Activated T-helper 2 cell treated with anti-CD3 and anti-CD28 coated beads, Interferon-gamma antibody, Interleukin-2, Interleukin-4, amounts not matched to agents 10 μg/mL and 5 μg/mL and 100 μg/mL, durations not matched to agents 14 hours and 24 hours and 36 hours (primary cell): ENCODE measurements around the gene CELF4. TPM values are rescaled to one million over a fixed set of nuclear protein-coding genes. Genes with fewer than 3 reads are reported as not detected.

Experiments
- DNase-seq: peaks from one replicate; pipeline ENCODE4 v3.0.0; 2021; ENCODE audit warnings: low spot score
- H3K27ac Mint-ChIP-seq: one replicate; pipeline ENCODE4 v1.8.0; 2021; ENCODE audit warnings: mixed read lengths
- H3K27me3 Mint-ChIP-seq: one replicate; pipeline ENCODE4 v1.8.0; 2021; ENCODE audit warnings: low read depth, mixed read lengths
- H3K36me3 Mint-ChIP-seq: one replicate; pipeline ENCODE4 v1.8.0; 2021; ENCODE audit warnings: low read depth, mixed read lengths
- H3K4me1 Mint-ChIP-seq: one replicate; pipeline ENCODE4 v1.8.0; 2021; ENCODE audit warnings: low read depth, mixed read lengths
- H3K4me3 Mint-ChIP-seq: one replicate; pipeline ENCODE4 v1.8.0; 2021; ENCODE audit warnings: low read depth, mild to moderate bottlenecking, moderate library complexity, mixed read lengths
- H3K9me3 Mint-ChIP-seq: one replicate; pipeline ENCODE4 v1.8.0; 2021; ENCODE audit warnings: mixed read lengths
- intact Hi-C: fragments of 100-400 bp; cut with micrococcal nuclease; formaldehyde crosslinking; loops from one replicate; pipeline ENCODE4 v1.15.1; 2023
- total RNA-seq: library from RNA; stranded (reverse); gene quantifications from 2 replicates; pipeline ENCODE4 v1.2.3, GENCODE V29; 2022

CELF4 gene
- total RNA-seq, 1 donor from 2014 or later, result not detected

GRCh38 chr18:37409878-37410277, 155.7 kb downstream of the CELF4 start:
- no peaks in the 10 kb centered on the region for H3K9me3 Mint-ChIP-seq
- H3K4me3 Mint-ChIP-seq, result no peak overlapping the region
- intact Hi-C loops, result no loop called here
- H3K27ac Mint-ChIP-seq, result no peak overlapping the region
- no peaks in the 10 kb centered on the region for H3K4me1 Mint-ChIP-seq
- DNase-seq, result no peak
- no peaks in the 10 kb centered on the region for H3K27me3 Mint-ChIP-seq
- no peaks in the 10 kb centered on the region for H3K36me3 Mint-ChIP-seq

- Mint-ChIP-seq H3K27ac (no peak overlapping the region), H3K4me1 (no peaks in the 10 kb centered on the region), H3K27me3 (no peaks in the 10 kb centered on the region), H3K36me3 (no peaks in the 10 kb centered on the region), H3K9me3 (no peaks in the 10 kb centered on the region), H3K4me3 (no peak overlapping the region)
- intact Hi-C loops, result no loop called here
- DNase-seq, result no peak
Observed at GRCh38 chr18:37408676-37409265, 156.8 kb downstream of the CELF4 start.

GRCh38 chr18:37407571-37407970, 158.0 kb downstream of the CELF4 start:
- intact Hi-C loops, result no loop called here
- no peaks in the 10 kb centered on the region for H3K27me3 Mint-ChIP-seq
- no peaks in the 10 kb centered on the region for H3K36me3 Mint-ChIP-seq
- H3K9me3 Mint-ChIP-seq, result no peaks in the 10 kb centered on the region
- H3K4me1 Mint-ChIP-seq, result no peaks in the 10 kb centered on the region
- DNase-seq, result no peak
- H3K27ac Mint-ChIP-seq, result no peak overlapping the region
- no peak overlapping the region for H3K4me3 Mint-ChIP-seq

- no peak overlapping the region for H3K4me3 Mint-ChIP-seq
- no peak for DNase-seq
- H3K36me3 Mint-ChIP-seq, result no peaks in the 10 kb centered on the region
- intact Hi-C loops, result no loop called here
- no peaks in the 10 kb centered on the region for H3K9me3 Mint-ChIP-seq
- no peak overlapping the region for H3K27ac Mint-ChIP-seq
- H3K4me1 Mint-ChIP-seq, result no peaks in the 10 kb centered on the region
- H3K27me3 Mint-ChIP-seq, result no peaks in the 10 kb centered on the region
Observed at GRCh38 chr18:37405772-37406171, 159.8 kb downstream of the CELF4 start.

- Mint-ChIP-seq H3K4me3 (no peak overlapping the region), H3K27me3 (no peaks in the 10 kb centered on the region), H3K4me1 (no peaks in the 10 kb centered on the region), H3K36me3 (no peaks in the 10 kb centered on the region), H3K27ac (no peak overlapping the region), H3K9me3 (no peaks in the 10 kb centered on the region)
- intact Hi-C loops, result no loop called here
- DNase-seq, result no peak
Observed at GRCh38 chr18:37405229-37405628, 160.4 kb downstream of the CELF4 start.

GRCh38 chr18:37403788-37404187, 161.8 kb downstream of the CELF4 start:
- Mint-ChIP-seq H3K4me3 (no peak overlapping the region), H3K27me3 (no peaks in the 10 kb centered on the region), H3K9me3 (no peaks in the 10 kb centered on the region), H3K36me3 (no peaks in the 10 kb centered on the region), H3K27ac (no peak overlapping the region), H3K4me1 (no peaks in the 10 kb centered on the region)
- intact Hi-C loops, result no loop called here
- DNase-seq, result no peak

GRCh38 chr18:37403100-37403781, 162.4 kb downstream of the CELF4 start:
- H3K27ac Mint-ChIP-seq, result no peak overlapping the region
- DNase-seq, result no peak
- H3K9me3 Mint-ChIP-seq, result no peaks in the 10 kb centered on the region
- intact Hi-C loops, result no loop called here
- no peaks in the 10 kb centered on the region for H3K4me1 Mint-ChIP-seq
- no peak overlapping the region for H3K4me3 Mint-ChIP-seq
- no peaks in the 10 kb centered on the region for H3K36me3 Mint-ChIP-seq
- H3K27me3 Mint-ChIP-seq, result no peaks in the 10 kb centered on the region

- H3K27me3 Mint-ChIP-seq, result no peaks in the 10 kb centered on the region
- H3K4me1 Mint-ChIP-seq, result no peaks in the 10 kb centered on the region
- DNase-seq, result no peak
- H3K9me3 Mint-ChIP-seq, result no peaks in the 10 kb centered on the region
- H3K36me3 Mint-ChIP-seq, result no peaks in the 10 kb centered on the region
- H3K27ac Mint-ChIP-seq, result no peak overlapping the region
- intact Hi-C loops, result no loop called here
- no peak overlapping the region for H3K4me3 Mint-ChIP-seq
Observed at GRCh38 chr18:37402735-37403099, 162.9 kb downstream of the CELF4 start.

- Mint-ChIP-seq H3K27ac (no peak overlapping the region), H3K4me3 (no peak overlapping the region), H3K4me1 (no peaks in the 10 kb centered on the region), H3K9me3 (no peaks in the 10 kb centered on the region), H3K27me3 (peaks cover 4% of the 10 kb centered on the region), H3K36me3 (no peaks in the 10 kb centered on the region)
- no peak for DNase-seq
- intact Hi-C loops, result no loop called here
Observed at GRCh38 chr18:37400802-37401201, 164.8 kb downstream of the CELF4 start.

- H3K9me3 Mint-ChIP-seq, result no peaks in the 10 kb centered on the region
- H3K36me3 Mint-ChIP-seq, result no peaks in the 10 kb centered on the region
- H3K4me1 Mint-ChIP-seq, result no peaks in the 10 kb centered on the region
- H3K27ac Mint-ChIP-seq, result no peak overlapping the region
- DNase-seq, result no peak
- H3K4me3 Mint-ChIP-seq, result no peak overlapping the region
- peaks cover 15% of the 10 kb centered on the region for H3K27me3 Mint-ChIP-seq
- intact Hi-C loops, result no loop called here
Observed at GRCh38 chr18:37398248-37398920, 167.2 kb downstream of the CELF4 start.

GRCh38 chr18:37397814-37398213, 167.8 kb downstream of the CELF4 start:
- H3K36me3 Mint-ChIP-seq, result no peaks in the 10 kb centered on the region
- no peaks in the 10 kb centered on the region for H3K9me3 Mint-ChIP-seq
- no peak for DNase-seq
- H3K4me1 Mint-ChIP-seq, result no peaks in the 10 kb centered on the region
- H3K27me3 Mint-ChIP-seq, result peaks cover 21% of the 10 kb centered on the region
- no peak overlapping the region for H3K27ac Mint-ChIP-seq
- intact Hi-C loops, result no loop called here
- H3K4me3 Mint-ChIP-seq, result no peak overlapping the region

GRCh38 chr18:37396971-37397720, 168.5 kb downstream of the CELF4 start:
- intact Hi-C loops, result no loop called here
- Mint-ChIP-seq H3K4me3 (no peak overlapping the region), H3K27ac (no peak overlapping the region), H3K4me1 (no peaks in the 10 kb centered on the region), H3K36me3 (no peaks in the 10 kb centered on the region), H3K9me3 (no peaks in the 10 kb centered on the region), H3K27me3 (peaks cover 24% of the 10 kb centered on the region)
- no peak for DNase-seq

- Mint-ChIP-seq H3K4me3 (no peak overlapping the region), H3K36me3 (no peaks in the 10 kb centered on the region), H3K27ac (no peak overlapping the region), H3K9me3 (no peaks in the 10 kb centered on the region), H3K4me1 (no peaks in the 10 kb centered on the region), H3K27me3 (peaks cover 24% of the 10 kb centered on the region)
- intact Hi-C loops, result no loop called here
- no peak for DNase-seq
Observed at GRCh38 chr18:37395631-37396030, 170.0 kb downstream of the CELF4 start.
